HL-60 (cell line): Measurements from ENCODE around the gene SCUBE1.

Experiments used
- DNase-seq, 2 experiments: peaks; one replicate each; pipeline ENCODE4 v3.0.0-alpha.2; 2010 to 2020; ENCODE audit warnings: low read depth in 1 of 2, low spot score in 1 of 2
- H3K27ac ChIP-seq: fragments of 250-450 bp; sonication (Bioruptor Pico); replicated peaks from 2 replicates; pipeline ENCODE4 v1.5.1; 2020; ENCODE audit warnings: mild to moderate bottlenecking, moderate library complexity
- H3K27me3 ChIP-seq: fragments of 250-450 bp; sonication (Bioruptor Pico); 2 replicates; pipeline ENCODE4 v1.5.1; 2021; ENCODE audit warnings: mild to moderate bottlenecking, moderate library complexity; ENCODE audit not compliant: insufficient read depth, poor library complexity, severe bottlenecking
- H3K4me3 ChIP-seq: replicated peaks from 2 replicates; pipeline ENCODE4 v1.5.1; 2011; ENCODE audit warnings: mild to moderate bottlenecking, control low read depth, low read length; ENCODE audit not compliant: insufficient read depth
- GABPA ChIP-seq: IDR thresholded peaks from 2 replicates; pipeline ENCODE4 v1.6.1; 2012; ENCODE audit warnings: low read depth
- POLR2AphosphoS5 ChIP-seq: IDR thresholded peaks from 2 replicates; pipeline ENCODE4 v1.6.1; 2012; ENCODE audit warnings: low read depth
- SPI1 ChIP-seq: IDR thresholded peaks from 2 replicates; pipeline ENCODE4 v1.6.1; 2012; ENCODE audit warnings: low read depth, mild to moderate bottlenecking, borderline replicate concordance
- TF ChIP-seq, protein P1 (sequence below): IDR thresholded peaks from 2 replicates; pipeline ENCODE4 v1.6.1; 2012; ENCODE audit warnings: low read depth; ENCODE audit not compliant: insufficient replicate concordance
- TF ChIP-seq, protein P2 (sequence below): IDR thresholded peaks from one replicate; pipeline ENCODE4 v1.5.1; 2011; ENCODE audit warnings: low read length, control low read depth, inconsistent platforms; ENCODE audit not compliant: insufficient read depth

SCUBE1 gene

DNA sequence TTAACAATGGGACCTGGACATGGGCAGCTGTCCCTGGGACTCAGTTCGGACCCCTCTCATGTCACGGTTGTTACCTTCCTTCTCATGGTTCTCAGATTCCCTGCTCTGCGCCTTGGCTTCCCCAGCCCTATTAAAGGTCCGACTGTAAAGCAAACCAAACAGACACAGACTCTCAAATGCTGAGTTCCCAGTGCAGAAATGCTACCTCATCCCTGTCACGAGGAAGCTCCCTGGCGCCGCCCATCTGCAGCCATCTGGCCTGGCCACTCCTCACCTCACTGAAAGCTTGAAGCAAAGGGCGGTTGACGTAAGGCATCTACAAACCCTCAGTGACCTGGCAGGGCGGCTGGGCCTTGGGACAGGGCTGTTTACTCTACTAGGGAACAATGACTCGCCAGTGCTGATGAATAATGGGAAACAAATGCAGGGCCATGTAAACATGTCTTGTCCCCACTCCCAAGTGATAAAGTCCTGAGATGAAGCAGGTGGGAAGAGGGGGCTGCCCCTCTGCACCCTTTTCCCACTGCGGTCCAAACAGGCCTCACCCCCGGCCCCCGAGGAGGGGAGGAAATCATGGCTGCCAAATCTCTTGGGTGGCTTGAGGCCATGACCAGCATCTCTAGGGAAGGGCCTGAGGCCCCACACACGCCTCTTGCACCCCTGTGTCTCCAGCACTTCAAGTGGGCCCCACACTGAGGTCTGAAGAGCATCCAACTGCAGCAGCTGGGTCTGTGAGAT lies 49.3 kb downstream of the SCUBE1 start:
- TF ChIP-seq, protein P1, sequence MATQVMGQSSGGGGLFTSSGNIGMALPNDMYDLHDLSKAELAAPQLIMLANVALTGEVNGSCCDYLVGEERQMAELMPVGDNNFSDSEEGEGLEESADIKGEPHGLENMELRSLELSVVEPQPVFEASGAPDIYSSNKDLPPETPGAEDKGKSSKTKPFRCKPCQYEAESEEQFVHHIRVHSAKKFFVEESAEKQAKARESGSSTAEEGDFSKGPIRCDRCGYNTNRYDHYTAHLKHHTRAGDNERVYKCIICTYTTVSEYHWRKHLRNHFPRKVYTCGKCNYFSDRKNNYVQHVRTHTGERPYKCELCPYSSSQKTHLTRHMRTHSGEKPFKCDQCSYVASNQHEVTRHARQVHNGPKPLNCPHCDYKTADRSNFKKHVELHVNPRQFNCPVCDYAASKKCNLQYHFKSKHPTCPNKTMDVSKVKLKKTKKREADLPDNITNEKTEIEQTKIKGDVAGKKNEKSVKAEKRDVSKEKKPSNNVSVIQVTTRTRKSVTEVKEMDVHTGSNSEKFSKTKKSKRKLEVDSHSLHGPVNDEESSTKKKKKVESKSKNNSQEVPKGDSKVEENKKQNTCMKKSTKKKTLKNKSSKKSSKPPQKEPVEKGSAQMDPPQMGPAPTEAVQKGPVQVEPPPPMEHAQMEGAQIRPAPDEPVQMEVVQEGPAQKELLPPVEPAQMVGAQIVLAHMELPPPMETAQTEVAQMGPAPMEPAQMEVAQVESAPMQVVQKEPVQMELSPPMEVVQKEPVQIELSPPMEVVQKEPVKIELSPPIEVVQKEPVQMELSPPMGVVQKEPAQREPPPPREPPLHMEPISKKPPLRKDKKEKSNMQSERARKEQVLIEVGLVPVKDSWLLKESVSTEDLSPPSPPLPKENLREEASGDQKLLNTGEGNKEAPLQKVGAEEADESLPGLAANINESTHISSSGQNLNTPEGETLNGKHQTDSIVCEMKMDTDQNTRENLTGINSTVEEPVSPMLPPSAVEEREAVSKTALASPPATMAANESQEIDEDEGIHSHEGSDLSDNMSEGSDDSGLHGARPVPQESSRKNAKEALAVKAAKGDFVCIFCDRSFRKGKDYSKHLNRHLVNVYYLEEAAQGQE, result no peak
- no peak for TF ChIP-seq SPI1
- TF ChIP-seq POLR2AphosphoS5, result no peak
- TF ChIP-seq GABPA, result no peak
- DNase-seq, result peak in 1 of 2 experiments; percentile 32
- Histone ChIP-seq H3K27me3 (no peaks in the 10 kb centered on the region), H3K27ac (no peak overlapping the region), H3K4me3 (no peak overlapping the region)

DNA sequence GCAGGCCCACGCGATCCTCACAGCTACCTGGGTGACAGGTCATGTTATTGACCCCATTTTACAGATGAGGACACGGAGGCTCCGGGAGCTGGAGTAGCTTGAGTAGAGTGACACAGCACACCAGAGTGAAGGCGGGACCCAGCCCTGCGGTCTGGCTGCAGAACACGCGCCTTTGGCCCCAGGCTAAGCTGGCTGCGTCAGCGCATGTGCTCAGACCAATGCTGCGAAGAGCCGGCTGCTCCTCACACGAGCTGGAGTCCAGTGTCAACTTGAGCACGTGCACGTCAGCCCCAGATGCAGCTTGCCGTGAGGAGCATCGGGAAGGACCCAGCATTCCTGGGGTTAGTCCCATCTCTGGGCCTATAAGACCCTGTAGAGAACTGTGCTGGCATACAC lies 49.9 kb downstream of the SCUBE1 start:
- H3K27ac ChIP-seq, result no peak overlapping the region
- TF ChIP-seq, protein P2, sequence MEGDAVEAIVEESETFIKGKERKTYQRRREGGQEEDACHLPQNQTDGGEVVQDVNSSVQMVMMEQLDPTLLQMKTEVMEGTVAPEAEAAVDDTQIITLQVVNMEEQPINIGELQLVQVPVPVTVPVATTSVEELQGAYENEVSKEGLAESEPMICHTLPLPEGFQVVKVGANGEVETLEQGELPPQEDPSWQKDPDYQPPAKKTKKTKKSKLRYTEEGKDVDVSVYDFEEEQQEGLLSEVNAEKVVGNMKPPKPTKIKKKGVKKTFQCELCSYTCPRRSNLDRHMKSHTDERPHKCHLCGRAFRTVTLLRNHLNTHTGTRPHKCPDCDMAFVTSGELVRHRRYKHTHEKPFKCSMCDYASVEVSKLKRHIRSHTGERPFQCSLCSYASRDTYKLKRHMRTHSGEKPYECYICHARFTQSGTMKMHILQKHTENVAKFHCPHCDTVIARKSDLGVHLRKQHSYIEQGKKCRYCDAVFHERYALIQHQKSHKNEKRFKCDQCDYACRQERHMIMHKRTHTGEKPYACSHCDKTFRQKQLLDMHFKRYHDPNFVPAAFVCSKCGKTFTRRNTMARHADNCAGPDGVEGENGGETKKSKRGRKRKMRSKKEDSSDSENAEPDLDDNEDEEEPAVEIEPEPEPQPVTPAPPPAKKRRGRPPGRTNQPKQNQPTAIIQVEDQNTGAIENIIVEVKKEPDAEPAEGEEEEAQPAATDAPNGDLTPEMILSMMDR, result no peak
- TF ChIP-seq POLR2AphosphoS5 (no peak), GABPA (no peak), SPI1 (no peak)
- TF ChIP-seq, protein P1, result no peak
- no peak overlapping the region for H3K4me3 ChIP-seq
- no peak for DNase-seq
- no peaks in the 10 kb centered on the region for H3K27me3 ChIP-seq

DNA sequence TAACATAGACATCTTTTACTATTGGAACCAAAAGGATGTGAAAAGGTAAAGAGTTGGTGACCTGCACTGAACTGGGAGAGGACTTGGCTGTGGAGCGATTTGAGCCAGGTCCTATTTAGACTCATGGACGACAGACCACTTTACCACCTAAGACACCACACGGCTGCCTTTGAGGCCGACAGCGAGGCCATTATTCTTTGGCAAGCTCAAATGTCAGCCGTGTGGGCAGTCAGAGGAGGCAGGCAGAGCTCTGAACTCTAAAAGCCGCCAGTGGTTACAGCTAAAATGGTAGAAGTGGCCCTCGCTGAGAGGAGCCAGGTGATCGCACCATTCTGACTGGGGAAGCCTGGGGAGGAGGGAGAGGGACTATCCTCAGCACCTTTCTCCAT lies 50.5 kb downstream of the SCUBE1 start:
- DNase-seq, result no peak
- Histone ChIP-seq H3K4me3 (no peak overlapping the region), H3K27ac (no peak overlapping the region), H3K27me3 (no peaks in the 10 kb centered on the region)
- TF ChIP-seq SPI1, result no peak
- no peak for TF ChIP-seq POLR2AphosphoS5
- no peak for TF ChIP-seq GABPA
- TF ChIP-seq, protein P1, result no peak
- TF ChIP-seq, protein P2, result no peak
